ENCODE measurements around the gene C2CD4C.

- TF ChIP-seq SUZ12 (IDR thresholded peaks at IDR 0.05; ENCODE audit: extremely low read depth, insufficient read depth, insufficient read length) (no peak), YY1 (IDR thresholded peaks at IDR 0.05; ENCODE audit: insufficient read depth, insufficient read length) (no peak)
Observed at GRCh38 chr19:374183-374885, 34.6 kb downstream of the C2CD4C start.
